Rectal smooth muscle tissue (tissue), 1 donor: Measurements from ENCODE around the gene COL16A1.

Source experiments
- H3K27ac ChIP-seq: one replicate; pipeline ENCODE4 v1.7.0; 2013; ENCODE audit warnings: low read depth, low read length, inconsistent platforms
- H3K27me3 ChIP-seq: one replicate; pipeline ENCODE4 v1.7.0; 2013; ENCODE audit warnings: low read length; ENCODE audit not compliant: control insufficient read depth, insufficient read depth
- H3K36me3 ChIP-seq: one replicate; pipeline ENCODE4 v1.7.0; 2013; ENCODE audit warnings: low read length; ENCODE audit not compliant: control insufficient read depth, insufficient read depth
- H3K4me1 ChIP-seq: one replicate; pipeline ENCODE4 v1.7.0; 2013; ENCODE audit warnings: low read length; ENCODE audit not compliant: control insufficient read depth, insufficient read depth
- H3K4me3 ChIP-seq: one replicate; pipeline ENCODE4 v1.7.0; 2013; ENCODE audit warnings: low read length
- H3K9ac ChIP-seq: one replicate; pipeline ENCODE4 v1.7.0; 2013; ENCODE audit warnings: low read length

COL16A1 gene

DNA sequence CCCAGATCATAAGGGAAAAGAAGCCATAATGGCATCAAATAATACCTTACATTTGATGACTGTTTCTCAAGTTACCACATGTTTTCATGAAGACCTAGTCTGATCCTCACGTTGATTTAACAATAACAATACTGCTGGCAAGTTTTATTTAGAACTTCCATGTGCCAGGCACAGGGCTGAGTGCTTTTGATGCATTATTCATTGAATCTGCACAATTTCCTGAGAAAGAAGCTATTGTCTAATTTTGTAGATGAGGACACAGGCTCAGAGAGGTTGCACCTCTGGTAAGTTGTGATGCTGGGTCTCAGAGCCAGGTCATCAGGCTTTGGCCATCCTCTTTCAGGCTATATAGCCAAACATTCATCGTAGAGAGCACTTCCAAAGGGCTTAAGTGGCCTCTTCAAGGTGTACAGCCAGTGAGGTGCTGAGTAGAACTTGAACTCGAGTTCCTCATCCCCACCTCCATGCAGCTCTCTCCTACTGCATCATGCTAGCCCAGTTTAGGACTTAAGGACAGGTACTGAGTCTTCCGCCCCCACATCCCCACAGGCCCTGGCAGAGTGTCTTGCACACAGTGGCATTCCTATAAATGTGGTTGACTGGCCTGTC, 50.8 kb downstream of the COL16A1 start:
- no peak overlapping the region for H3K27ac ChIP-seq

GRCh38 chr1:31651766-31652165, 52.1 kb downstream of the COL16A1 start:
- Histone ChIP-seq H3K27me3 (no peaks in the 10 kb centered on the region), H3K9ac (no peak overlapping the region), H3K36me3 (no peaks in the 10 kb centered on the region), H3K4me1 (peaks cover 6% of the 10 kb centered on the region), H3K4me3 (no peak overlapping the region), H3K27ac (no peak overlapping the region)

More for the DNA sequence above, 50.8 kb downstream of the COL16A1 start:
- Histone ChIP-seq H3K9ac (no peak overlapping the region), H3K36me3 (no peaks in the 10 kb centered on the region), H3K4me3 (no peak overlapping the region), H3K27me3 (no peaks in the 10 kb centered on the region), H3K4me1 (peaks cover 6% of the 10 kb centered on the region)

DNA sequence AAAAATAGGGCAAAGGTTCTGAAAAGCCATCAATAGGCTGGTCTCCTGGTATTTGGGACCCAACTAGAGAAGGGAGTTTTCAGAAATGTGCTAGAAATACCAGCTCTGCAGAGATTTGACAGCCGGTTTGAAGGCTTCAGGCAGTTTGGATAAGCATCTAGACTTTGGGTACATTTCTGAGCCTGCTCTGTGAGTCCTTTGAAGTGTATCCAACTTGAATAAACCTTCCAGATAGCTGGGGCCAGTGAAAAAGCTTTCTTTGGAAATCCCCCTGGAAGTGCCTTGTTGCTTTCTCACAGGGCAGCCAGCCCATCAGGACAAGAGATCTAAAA, 52.8 kb downstream of the COL16A1 start:
- H3K4me3 ChIP-seq, result no peak overlapping the region
- no peaks in the 10 kb centered on the region for H3K36me3 ChIP-seq
- H3K9ac ChIP-seq, result no peak overlapping the region
- peaks cover 6% of the 10 kb centered on the region for H3K4me1 ChIP-seq
- H3K27ac ChIP-seq, result peak overlapping the region; percentile 12
- no peaks in the 10 kb centered on the region for H3K27me3 ChIP-seq

GRCh38 chr1:31650161-31651088, 53.4 kb downstream of the COL16A1 start:
- H3K27ac ChIP-seq, result peak overlapping the region; percentile 12

GRCh38 chr1:31648641-31649357, 55.0 kb downstream of the COL16A1 start:
- Histone ChIP-seq H3K9ac (no peak overlapping the region), H3K36me3 (no peaks in the 10 kb centered on the region), H3K27ac (no peak overlapping the region), H3K27me3 (no peaks in the 10 kb centered on the region), H3K4me1 (peaks cover 15% of the 10 kb centered on the region), H3K4me3 (no peak overlapping the region)

More at GRCh38 chr1:31650161-31651088, 53.4 kb downstream of the COL16A1 start:
- no peak overlapping the region for H3K4me3 ChIP-seq
- peaks cover 10% of the 10 kb centered on the region for H3K4me1 ChIP-seq
- H3K36me3 ChIP-seq, result no peaks in the 10 kb centered on the region
- no peak overlapping the region for H3K9ac ChIP-seq
- H3K27me3 ChIP-seq, result no peaks in the 10 kb centered on the region

GRCh38 chr1:31648190-31648589, 55.6 kb downstream of the COL16A1 start:
- Histone ChIP-seq H3K36me3 (no peaks in the 10 kb centered on the region), H3K9ac (no peak overlapping the region), H3K4me1 (peaks cover 21% of the 10 kb centered on the region), H3K4me3 (no peak overlapping the region), H3K27me3 (no peaks in the 10 kb centered on the region), H3K27ac (no peak overlapping the region)

DNA sequence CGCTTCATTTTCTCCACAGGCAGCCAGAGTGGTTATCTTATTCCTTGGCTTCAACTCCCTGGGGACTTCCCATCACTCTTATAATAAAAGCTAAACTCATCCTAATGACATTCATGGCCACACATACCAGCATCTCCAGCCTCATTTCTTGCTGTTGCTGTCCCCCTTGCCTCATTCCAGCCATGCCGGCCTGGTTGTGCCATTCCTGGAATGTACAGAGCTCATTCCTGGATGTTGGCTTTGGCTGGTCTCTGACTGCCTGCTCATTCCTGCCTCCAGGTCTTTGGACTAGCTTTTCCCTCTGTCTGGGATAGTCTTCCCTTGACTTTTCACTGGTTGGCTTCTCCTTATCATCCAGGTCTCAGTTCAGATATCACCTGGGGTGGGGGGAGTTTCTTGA, 56.7 kb downstream of the COL16A1 start:
- peaks cover 21% of the 10 kb centered on the region for H3K4me1 ChIP-seq
- H3K36me3 ChIP-seq, result no peaks in the 10 kb centered on the region
- no peak overlapping the region for H3K4me3 ChIP-seq
- H3K27me3 ChIP-seq, result no peaks in the 10 kb centered on the region
- no peak overlapping the region for H3K27ac ChIP-seq
- no peak overlapping the region for H3K9ac ChIP-seq

DNA sequence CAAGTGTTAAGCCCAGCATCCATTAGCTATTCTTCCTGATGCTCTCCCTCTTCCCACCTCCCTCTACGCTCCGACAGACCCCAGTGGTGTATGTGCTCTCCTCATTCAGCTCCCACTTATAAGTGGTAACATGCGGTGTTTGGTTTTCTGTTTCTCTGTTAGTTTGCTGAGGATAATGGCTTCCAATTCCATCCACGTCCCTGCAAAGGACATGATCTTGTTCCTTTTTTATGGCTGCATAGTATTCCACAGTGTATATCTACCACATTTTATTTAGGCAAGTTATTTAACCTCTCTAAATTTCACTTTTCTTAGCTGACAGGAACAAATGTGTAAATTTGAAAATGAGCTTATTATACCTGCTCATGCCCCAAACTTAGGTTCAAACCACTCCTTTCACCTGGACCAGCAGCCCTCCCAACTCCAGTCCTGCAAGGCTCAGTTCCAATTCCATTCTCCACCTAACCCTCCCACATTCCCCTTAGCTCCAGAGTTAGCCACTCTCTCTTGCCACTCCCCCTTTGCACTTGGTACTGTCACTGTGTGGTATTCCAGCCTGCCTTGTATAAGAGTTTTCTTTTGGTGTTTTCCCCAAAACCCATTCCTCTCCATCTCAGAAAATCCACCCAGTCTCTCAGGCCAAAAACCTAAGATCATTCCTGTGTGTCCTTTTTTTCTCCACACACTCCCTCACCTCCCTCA, 57.4 kb downstream of the COL16A1 start:
- H3K9ac ChIP-seq, result no peak overlapping the region
- peaks cover 21% of the 10 kb centered on the region for H3K4me1 ChIP-seq
- no peak overlapping the region for H3K27ac ChIP-seq
- no peaks in the 10 kb centered on the region for H3K27me3 ChIP-seq
- H3K36me3 ChIP-seq, result no peaks in the 10 kb centered on the region
- no peak overlapping the region for H3K4me3 ChIP-seq

GRCh38 chr1:31645274-31645568, 58.6 kb downstream of the COL16A1 start:
- no peaks in the 10 kb centered on the region for H3K36me3 ChIP-seq
- H3K4me3 ChIP-seq, result peak overlapping the region; percentile 99
- peak overlapping the region; percentile 94 for H3K9ac ChIP-seq
- no peaks in the 10 kb centered on the region for H3K27me3 ChIP-seq
- H3K27ac ChIP-seq, result peak overlapping the region; percentile 100
- H3K4me1 ChIP-seq, result peaks cover 19% of the 10 kb centered on the region

GRCh38 chr1:31644560-31645273, 59.1 kb downstream of the COL16A1 start, which contains the start of gene PEF1:
Gene PEF1, minus strand, starts transcription at chr1:31644876. Its CDS starts 12 bp downstream, at chr1:31644864.
- peak within 1 kb of the TSS; percentile 100 for H3K27ac ChIP-seq
- peak within 1 kb of the TSS; percentile 99 for H3K4me3 ChIP-seq
- H3K9ac ChIP-seq, result peak within 1 kb of the TSS; percentile 94
- no peaks in the 10 kb centered on the region for H3K36me3 ChIP-seq
- H3K4me1 ChIP-seq, result peaks cover 15% of the 10 kb centered on the region
- H3K27me3 ChIP-seq, result no peaks in the 10 kb centered on the region

- Histone ChIP-seq H3K36me3 (no peaks in the 10 kb centered on the region), H3K4me3 (peak overlapping the region; percentile 99), H3K9ac (peak overlapping the region; percentile 94), H3K27me3 (no peaks in the 10 kb centered on the region), H3K27ac (peak overlapping the region; percentile 100), H3K4me1 (peaks cover 15% of the 10 kb centered on the region)
Observed at GRCh38 chr1:31643976-31644559, 59.7 kb downstream of the COL16A1 start.
